HG02610 (cell line): ENCODE data around the gene ZFP36L2.
A peak's percentile ranks its signal among the peaks of the same experiment; 100 is the strongest.

Source experiments
- ATAC-seq: cut with Tn5 transposase; IDR thresholded peaks from one replicate; pipeline ENCODE4 v1.9.1; 2021; ENCODE audit warnings: mild to moderate bottlenecking, moderate library complexity; ENCODE audit not compliant: unreplicated experiment

The ZFP36L2 gene

DNA sequence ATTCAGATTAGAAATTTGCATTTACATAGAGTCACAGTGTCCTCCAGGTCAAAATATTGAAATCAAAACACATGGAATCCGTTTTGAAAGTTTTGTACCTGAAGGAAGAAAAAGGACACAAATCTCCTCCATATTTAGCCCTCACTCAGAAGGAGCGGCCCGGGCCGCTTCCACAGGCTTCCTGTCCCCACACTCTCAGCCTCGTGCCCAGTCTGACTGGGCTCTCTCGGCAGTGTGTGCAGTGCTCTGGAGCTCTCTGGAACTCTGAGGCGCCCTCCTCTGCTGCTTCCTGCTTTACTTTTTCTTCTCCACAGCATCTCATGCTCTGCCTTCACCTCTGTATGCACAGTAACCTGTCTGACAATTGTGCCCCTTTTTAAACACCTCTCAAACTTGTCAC, 22.2 kb upstream of the ZFP36L2 start:
- ATAC-seq: no peak

DNA sequence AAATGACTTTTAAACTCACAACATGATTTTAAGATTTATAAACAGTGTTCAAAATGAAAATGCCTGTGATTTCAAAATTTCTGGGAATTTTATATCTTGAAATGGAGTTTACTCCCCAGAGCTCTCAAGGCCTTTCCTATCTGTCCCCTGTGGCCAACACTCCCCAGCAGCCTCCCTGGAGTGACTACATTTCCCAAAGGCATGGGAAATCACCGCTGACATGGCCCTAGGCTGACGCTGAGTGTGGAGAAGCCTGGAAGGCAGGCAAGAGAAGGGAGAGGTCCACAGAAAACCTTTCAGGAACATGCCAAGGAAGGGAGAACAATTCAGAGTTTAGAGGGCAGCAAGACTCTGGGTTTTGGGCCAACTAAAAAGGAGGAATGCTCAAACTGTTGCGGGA, 20.2 kb upstream of the ZFP36L2 start:
- no peak for ATAC-seq

DNA sequence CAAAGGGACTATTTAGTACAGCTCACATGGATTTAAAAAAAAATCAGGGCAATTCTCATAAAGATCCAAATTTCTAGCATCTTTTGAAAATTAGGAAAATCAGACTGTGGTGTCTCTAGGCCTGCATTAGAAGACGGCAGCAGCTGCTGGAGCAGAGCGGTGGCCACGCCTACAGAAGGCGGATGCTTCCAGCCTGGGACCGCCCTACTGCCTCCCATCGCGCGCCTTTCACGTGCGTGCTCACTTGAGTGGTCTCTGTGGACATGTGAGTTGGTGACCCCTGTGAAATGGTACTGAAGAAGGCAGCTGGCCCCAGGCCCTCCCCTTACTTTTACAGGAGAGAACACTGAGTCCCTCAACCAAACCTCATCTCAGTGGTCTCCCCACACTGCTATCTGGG, 15.2 kb upstream of the ZFP36L2 start:
- no peak for ATAC-seq

DNA sequence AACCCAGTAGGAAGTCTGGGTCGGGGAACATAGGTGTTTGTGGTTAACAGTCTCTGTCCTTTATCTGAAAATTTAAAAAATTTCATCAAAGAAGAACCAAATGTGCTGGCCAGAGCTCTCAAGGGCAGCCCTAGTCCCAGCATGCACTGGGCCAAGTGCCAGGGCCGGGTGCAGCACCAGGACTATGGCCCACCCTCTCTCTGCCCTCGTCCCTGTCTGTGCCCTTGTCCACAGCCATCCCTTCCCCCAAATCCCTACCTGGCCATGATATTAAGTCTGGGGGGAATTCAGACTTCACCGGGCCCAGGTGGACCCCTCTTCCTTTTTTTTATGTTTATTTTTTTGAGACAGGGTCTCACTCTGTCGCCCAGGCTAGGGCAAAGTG, 14.4 kb upstream of the ZFP36L2 start:
- no peak for ATAC-seq

DNA sequence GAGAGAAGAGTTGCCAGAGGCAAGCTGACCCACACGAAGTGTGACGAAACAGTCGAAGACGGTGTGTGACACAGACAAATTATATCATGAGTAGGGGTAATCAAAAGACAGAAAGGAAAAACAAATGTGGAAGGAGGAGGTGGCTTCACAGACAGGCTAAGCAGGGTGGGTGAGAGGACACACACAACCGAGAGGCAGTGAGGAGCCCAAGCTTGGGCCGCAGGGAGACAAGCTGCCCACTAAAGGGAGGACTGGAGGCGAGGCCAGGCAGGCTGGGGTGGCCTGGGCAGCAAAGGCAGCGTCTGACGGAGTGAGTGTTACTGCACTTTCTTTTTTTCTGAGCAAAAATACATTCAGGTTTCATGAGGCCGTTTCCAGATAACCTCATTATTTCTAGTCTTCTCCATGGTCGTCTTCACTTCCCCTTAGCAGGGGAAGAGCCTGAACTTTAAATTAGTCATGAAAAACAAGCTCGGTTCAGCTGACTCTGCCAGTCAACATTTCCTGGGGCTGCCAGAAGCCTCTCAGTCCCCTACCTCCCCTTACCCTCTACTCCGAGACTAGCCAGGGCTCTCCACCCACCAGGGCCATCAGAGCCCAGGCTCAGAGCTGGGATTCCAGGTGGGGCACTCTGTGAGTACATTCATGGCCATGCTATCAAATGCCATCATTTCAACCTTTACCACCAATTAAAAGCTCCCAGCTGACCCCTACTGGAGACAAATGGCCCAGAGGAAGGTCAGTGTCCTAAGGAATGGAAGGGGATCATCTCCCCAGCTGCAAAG, 13.8 kb upstream of the ZFP36L2 start:
- no peak for ATAC-seq

GRCh38 chr2:43238813-43239212, 12.4 kb upstream of the ZFP36L2 start:
- ATAC-seq: no peak

DNA sequence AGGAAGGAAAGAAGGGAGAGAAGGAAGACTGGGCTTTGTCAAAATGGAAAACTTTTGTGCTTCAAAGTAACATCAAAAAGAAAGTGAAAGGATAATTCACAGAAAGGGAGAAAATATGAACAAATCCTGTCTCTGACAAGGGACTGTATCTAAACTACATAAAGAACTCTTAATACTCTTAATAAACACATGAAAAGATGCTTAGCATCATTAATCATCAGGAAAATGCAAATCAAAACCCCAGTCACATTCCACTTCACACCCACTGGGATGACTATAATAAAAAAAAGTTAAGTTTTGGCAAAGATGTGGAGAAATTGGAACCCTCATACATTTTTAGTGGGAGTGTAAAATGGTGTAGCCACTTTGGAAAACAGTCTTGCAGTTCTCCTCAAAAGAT, 11.8 kb upstream of the ZFP36L2 start:
- no peak for ATAC-seq

DNA sequence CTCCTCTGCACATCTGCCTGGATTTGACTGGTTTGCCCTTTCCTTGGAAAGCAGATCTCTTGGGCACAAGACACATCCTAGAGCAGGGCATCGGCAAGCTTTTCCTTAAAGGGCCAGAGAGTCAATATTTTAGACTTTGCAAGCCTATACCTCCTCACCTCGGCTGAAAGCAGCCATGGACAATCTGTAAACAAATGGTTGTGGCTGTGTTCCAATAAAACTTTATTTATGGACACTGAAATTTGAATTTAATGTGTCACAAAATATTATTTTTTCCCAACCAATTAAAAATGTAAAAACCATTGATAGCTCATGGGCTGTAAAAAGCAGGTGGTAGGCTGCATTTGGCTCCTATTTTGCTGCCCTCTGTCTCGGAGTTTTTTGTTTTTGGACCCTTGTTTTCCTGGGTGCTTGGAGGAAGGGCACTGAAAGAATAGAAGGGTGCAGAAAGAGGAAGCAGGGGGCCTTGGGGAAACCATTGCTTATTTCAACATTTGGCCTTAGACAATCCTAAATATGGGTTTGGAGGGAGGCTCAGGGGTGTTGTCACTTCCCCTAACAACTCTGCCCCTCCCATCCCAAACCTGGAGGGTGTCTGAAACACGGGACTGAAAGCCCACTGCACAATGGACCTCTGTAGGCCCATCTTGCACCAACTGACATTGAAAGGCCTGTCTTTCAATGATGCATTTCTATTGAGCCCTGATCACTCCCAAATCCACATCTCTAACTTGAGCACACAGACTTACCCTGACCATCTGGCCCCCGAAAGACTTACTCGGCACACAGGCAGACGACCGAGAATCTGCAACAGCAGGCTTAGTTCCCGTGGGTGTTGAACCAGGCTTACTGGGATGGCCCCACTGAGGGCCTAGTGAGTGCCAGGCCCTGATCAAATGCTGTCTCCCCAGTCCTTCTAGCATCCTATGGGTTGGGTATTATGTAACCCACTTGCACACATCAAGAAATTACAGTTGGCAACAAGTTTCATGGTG, 7.1 kb upstream of the ZFP36L2 start:
- ATAC-seq: no peak

DNA sequence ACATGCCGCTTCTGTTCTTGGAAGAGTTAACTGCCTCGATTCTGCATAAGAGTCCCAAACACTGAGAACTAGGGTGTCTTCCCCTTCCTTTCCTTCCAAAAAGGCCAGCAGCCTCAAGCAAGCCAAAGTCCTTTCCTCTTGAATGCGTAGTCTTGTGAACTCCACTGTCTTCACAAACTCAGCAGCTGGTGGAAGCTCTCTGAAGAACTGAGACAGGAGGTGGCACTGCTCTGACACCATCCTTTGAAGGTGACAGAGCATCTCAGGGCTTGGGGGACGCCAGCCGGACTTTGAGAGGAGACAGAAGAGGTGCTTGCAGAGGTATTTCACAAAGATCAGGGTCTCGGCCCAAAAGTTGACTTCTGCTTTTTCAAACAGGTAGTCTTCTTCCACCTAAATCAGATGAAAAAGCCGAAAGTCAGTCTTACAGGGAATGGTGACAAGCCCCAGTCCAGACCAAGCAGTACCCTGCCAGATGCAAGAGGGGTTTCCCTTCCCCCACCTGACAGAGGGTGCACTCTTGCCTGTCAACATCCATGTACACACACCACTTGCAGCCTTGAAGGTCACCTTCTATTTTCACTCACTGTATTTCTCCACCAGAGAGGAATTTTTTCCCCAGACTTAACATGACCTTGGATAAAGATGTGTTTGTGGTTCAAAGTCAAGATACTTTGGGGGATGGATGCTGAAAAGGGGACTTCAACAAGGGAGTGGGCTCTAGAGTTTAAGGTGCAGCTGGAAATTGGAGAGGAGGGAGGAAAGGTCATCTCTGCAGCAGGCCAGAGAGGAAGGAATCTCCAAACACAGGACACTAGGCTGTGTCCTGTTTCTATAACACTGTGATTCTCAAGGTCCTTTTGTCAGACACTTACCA, 4.8 kb upstream of the ZFP36L2 start:
- no peak for ATAC-seq

DNA sequence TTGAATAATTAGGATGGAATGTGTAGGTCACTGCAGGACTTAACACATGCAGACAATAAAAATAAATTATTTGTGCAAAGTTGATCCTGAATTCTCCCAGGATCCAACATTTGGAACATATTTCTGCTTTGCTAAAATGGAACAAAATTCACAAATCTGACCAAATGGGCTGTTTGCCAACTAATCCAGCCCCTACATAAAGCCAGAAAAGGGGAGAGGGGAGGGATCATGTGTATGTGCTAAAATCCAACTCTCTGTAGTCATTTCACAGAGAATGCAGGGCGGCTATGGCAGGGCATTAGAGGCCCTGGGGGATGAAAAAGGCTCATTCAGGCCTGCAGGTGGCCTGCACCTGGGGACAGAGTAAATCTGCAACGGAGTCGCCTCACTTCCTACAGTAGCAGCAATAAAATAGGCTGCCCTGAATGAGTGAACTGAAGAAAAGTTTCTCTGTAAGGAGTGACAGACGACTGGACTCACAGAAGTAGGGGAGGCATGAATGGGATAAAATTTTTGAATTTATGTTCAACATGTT, 4.0 kb upstream of the ZFP36L2 start:
- ATAC-seq: no peak

DNA sequence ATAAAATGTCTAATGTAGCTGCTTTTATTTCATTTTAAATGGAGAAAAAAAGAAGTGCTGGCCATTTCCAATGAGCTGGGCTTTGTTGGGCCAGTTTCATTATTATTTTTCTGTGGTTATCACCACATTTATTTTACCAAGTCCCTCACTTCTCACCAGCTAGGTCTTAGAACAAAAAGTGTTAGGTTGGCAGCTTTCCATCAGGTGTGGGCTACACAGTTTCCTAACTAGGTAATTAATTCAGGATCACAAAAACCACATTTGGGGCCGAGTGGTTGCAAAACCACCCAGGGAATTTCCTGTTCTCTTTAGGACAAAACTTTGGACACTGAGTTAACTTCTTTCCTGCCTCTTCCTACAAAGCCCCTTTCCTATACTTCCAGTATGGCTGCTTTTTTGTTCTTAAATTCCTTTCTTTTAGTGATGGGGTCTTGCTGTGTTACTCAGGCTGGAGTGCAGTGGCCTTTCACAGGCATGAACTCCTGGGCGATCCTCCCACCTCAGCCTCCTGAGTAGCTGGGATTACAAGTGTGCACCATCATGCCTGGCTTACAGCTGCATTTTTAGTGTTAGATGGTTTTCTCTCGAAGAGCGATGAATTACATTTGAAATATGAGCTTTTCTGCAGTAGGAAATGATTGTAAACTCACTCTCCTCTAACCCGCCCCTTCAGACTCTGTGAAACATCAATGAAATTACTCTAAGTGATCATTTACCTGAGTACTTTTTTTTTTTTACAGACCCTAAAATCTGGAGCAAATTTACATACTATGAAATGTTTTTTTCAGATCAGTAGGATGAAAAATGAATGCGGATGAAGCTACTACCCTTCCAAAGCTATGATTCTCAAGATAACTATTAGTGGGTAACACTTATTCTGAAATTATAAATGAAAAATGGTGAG, 2.6 kb upstream of the ZFP36L2 start:
- ATAC-seq: no peak

DNA sequence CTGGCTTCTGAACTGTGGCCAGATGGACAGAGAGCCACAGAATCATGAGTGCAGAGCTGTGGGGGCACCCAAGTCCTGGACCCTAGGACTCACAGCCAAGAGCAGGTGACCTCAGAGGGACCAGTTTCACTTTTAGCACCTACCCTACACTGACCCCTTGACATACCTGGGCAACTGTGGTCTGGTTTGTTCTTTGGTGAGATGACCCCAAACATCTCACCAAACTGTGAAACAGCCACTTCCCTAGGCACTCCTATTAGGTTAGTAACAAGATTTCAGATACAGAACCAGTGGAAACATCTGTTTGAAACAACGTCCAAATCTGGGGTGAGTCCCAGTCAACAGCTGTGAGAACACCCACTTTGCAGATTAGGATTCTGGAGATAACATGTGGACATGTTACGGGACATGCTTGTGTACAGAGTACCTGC, 1.9 kb upstream of the ZFP36L2 start:
- no peak for ATAC-seq

GRCh38 chr2:43227830-43228281, 1.4 kb upstream of the ZFP36L2 start:
- no peak for ATAC-seq

- peak; percentile 17 for ATAC-seq
Measured at GRCh38 chr2:43226955-43227829, 786 bp upstream of the ZFP36L2 start.

DNA sequence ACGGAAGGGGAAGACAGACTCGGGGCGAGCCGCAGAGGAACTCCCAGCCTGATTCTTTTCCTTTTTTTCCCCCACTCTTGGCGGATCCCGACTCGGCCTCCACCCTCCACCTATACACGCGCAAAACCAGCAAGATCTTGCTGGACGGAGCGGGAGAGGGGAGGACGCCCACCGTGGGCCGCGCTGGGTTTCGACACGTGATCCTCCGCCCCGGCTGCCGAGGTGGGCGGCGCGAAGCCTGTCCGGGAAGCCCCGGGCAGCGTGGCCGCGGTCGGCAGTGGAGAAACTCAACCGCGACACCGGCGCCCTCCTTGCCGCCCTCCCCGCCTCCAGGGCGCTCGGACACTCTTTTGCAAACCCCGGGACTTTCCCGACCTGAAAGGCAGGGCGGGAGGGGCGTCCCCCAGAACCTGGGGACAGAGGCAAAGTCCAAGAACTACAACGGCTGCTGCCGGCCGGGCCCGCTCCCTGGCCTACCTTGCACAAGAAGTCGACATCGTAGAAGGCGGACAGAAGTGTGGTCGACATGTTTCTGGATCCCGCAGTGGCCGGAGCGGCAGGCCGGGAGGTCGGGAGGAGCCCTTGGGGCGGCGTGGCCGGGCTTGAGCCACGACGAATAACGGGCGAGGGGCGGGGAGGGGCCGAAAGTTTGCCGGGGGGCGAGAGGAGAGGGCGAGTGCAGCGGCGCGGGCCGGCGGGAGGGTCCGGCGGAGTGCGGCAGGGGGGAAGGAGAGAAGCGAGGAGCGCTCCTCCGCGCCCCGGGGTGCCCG, 433 bp downstream of the ZFP36L2 start:
- ATAC-seq: peak; percentile 33

DNA sequence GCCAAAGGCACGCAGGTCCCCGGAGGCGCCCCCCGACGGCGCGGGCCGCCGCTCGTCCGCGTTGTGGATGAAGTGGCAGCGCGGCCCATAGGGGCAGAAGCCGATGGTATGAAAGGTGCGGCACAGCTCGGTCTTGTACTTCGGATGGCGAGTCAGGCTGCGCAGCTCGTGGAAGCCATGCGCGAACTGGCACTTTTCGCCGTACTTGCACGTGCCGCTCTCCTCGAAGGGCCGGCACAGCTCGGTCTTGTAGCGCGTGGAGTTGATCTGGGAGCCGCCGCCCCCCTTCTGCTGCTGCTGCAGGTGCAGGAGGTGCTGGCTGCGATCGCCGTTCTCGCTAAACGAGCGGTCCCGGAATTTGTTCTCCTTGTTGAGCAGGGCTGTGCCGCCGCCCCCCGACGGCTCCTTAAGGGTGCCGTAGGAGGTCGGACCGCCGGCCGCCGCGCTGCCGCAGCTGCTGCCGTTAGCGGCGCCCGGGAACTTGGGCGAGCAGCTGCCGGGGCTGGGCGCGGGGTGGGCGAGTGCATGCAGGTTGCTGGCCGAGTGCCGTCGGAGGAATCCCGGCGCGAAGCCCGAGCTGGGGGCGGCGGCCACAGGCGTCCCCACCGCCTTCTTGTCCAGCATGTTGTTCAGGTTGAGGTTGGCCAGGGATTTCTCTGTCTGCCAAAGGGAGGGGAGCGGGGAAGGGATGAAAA, 1.2 kb downstream of the ZFP36L2 start:
- ATAC-seq: no peak

DNA sequence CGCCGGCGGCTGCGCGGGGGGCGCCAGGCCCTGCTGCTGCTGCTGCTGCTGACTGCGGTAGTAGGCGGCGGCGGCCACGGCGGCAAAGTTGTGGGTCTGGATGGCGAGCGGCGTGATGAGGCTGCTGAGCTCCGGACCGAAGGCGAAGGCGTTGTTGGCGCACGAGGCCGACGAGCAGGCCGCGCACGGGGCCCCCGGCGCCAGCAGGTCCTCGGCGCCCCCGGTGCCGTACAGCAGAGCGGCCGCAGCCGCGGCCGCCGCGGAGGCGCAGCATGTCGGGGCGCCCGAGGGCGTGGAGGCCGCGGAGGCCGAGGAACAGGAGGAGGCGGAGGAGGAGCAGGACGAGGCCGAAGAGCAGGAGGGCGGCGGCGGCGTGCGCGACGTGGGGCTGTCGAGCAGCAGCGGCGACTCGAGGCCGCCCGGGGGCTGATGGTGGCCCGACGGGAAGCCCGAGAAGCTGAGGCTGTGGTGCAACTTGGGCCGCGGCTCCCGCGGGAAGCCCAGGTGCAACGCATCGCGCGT, 1.8 kb downstream of the ZFP36L2 start:
- no peak for ATAC-seq
